GOT3 (cell line): ENCODE measurements around the gene IGF2BP3.

Source experiments
- DNase-seq: peaks from one replicate; lab custom pipeline; 2025; ENCODE audit warnings: mixed read lengths; lab: John Stamatoyannopoulos, UW

IGF2BP3 gene

GRCh38 chr7:23377134-23377533 lies 93.2 kb downstream of the IGF2BP3 start:
- DNase-seq: no peak

GRCh38 chr7:23373151-23374004 lies 96.9 kb downstream of the IGF2BP3 start:
- no peak for DNase-seq

GRCh38 chr7:23372611-23373010 lies 97.7 kb downstream of the IGF2BP3 start:
- DNase-seq: no peak

- DNase-seq: no peak
Measured at GRCh38 chr7:23371654-23372053, 98.6 kb downstream of the IGF2BP3 start.

- DNase-seq: no peak
Measured at GRCh38 chr7:23369695-23370404, 100.4 kb downstream of the IGF2BP3 start.

GRCh38 chr7:23369100-23369499 lies 101.2 kb downstream of the IGF2BP3 start:
- DNase-seq: no peak

- no peak for DNase-seq
Measured at GRCh38 chr7:23358152-23358674, 112.1 kb downstream of the IGF2BP3 start.

- no peak for DNase-seq
Measured at GRCh38 chr7:23357190-23358093, 112.8 kb downstream of the IGF2BP3 start.

GRCh38 chr7:23356726-23357125 lies 113.6 kb downstream of the IGF2BP3 start:
- DNase-seq: no peak

GRCh38 chr7:23356168-23356567 lies 114.1 kb downstream of the IGF2BP3 start:
- DNase-seq: no peak

GRCh38 chr7:23353172-23353571 lies 117.1 kb downstream of the IGF2BP3 start:
- DNase-seq: no peak

GRCh38 chr7:23350466-23350865 lies 119.8 kb downstream of the IGF2BP3 start:
- DNase-seq: no peak

GRCh38 chr7:23349484-23350157 lies 120.7 kb downstream of the IGF2BP3 start:
- DNase-seq: no peak

GRCh38 chr7:23347682-23348180 lies 122.6 kb downstream of the IGF2BP3 start:
- DNase-seq: no peak

GRCh38 chr7:23347033-23347681 lies 123.1 kb downstream of the IGF2BP3 start:
- DNase-seq: no peak

- DNase-seq: no peak
Measured at GRCh38 chr7:23346316-23346715, 124.0 kb downstream of the IGF2BP3 start.

- no peak for DNase-seq
Measured at GRCh38 chr7:23345601-23346000, 124.7 kb downstream of the IGF2BP3 start.

GRCh38 chr7:23343806-23344475 lies 126.3 kb downstream of the IGF2BP3 start:
- no peak for DNase-seq

- DNase-seq: no peak
Measured at GRCh38 chr7:23343102-23343501, 127.2 kb downstream of the IGF2BP3 start.
